HS-27A (cell line): Measurements from ENCODE around the gene OR2W1.

ENCODE experiments used
- DNase-seq: peaks from one replicate; pipeline ENCODE4 v3.0.0-alpha.2; 2012; ENCODE audit warnings: low read depth, missing footprints

OR2W1 gene

DNA sequence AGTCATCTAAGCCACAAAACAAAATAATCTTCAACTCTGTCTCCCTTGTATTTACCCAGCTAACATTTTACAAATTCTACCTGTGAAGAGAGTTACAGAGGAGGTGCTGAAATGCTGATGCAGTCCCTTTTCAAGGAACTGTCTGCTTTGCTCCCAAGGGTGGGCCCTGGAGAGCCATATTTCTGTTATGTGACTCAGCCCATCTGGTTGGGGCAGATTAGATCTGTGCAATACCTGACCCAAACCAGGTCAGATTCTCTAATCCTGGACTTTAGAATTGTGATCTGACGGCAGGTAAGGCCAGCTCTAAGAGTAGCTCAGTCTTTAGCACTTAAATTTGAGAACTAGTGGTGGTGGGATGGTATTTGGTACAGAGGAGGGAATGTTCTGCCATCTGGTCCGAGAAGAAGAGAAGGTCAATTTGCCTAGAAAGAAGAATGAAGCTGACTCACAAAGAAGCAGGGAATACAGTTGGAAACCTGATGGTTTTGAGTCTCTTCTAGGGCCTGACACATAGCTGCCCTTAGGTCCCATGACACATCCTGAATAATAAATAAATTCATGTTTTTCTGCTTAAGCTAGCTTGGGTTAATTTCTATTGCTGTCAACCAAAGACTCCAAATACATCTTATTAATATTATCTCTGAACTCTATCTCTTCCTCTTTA lies 48.0 kb downstream of the OR2W1 start:
- DNase-seq: no peak

DNA sequence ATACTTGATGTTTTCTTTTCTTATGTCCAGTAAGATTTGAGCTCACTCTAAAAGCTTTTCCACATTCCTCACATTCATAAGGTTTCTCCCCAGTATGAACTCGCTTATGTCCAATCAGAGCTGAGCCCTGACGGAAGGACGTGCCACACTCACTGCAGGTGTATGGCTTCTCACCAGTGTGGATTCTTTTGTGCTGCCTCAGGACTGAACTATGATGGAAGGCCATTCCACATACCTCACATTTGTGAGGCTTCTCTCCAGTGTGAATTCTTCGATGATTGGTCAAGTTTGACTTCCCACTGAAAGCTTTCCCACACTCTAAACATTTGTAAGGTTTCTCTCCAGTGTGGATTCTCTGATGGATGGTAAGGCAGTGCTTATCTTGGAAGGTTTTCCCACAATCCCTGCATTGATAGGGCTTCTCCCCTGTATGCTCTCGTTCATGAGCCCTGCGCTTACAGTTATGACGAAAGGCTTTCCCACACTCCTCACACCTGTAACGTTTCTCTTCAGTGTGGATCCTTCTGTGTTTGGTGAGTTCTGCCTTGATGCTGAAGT lies 49.8 kb downstream of the OR2W1 start:
- DNase-seq: no peak
